Fibroblast of lung (primary cell): ENCODE results near the gene GABPB1. TPM values are rescaled to one million over a fixed set of nuclear protein-coding genes. Genes with fewer than 3 reads are reported as not detected.
"Not testable (repeated sequence)": the region's sequence is repeated elsewhere in the genome, so short reads cannot be mapped to it uniquely, and the experiment has no call there.

Experiments used
- DNase-seq, 2 donors: peaks; one replicate each; pipeline versions ENCODE4 v3.0.0 to v3.0.0-alpha.2; 2010; ENCODE audit warnings: low read depth in 2 of 2
- H2AFZ ChIP-seq: 2 replicates; pipeline ENCODE4 v1.5.1; 2012; ENCODE audit warnings: low read length, control low read depth, inconsistent platforms
- H3K27ac ChIP-seq: 2 replicates; pipeline ENCODE4 v1.5.1; 2011; ENCODE audit warnings: low read length, control low read depth; ENCODE audit not compliant: insufficient read depth
- H3K27me3 ChIP-seq: 2 replicates; pipeline ENCODE4 v1.5.1; 2011; ENCODE audit warnings: mild to moderate bottlenecking, low read length; ENCODE audit not compliant: control insufficient read depth, insufficient read depth
- H3K36me3 ChIP-seq: 2 replicates; pipeline ENCODE4 v1.5.1; 2011; ENCODE audit warnings: low read length; ENCODE audit not compliant: control insufficient read depth, insufficient read depth
- H3K4me1 ChIP-seq: 2 replicates; pipeline ENCODE4 v1.5.1; 2011; ENCODE audit warnings: low read length; ENCODE audit not compliant: control insufficient read depth, insufficient read depth; ENCODE audit errors: extremely low read depth
- H3K4me2 ChIP-seq: 2 replicates; pipeline ENCODE4 v1.5.1; 2011; ENCODE audit warnings: low read length, control low read depth; ENCODE audit not compliant: insufficient read depth; ENCODE audit errors: extremely low read depth
- H3K4me3 ChIP-seq, 4 experiments: fragments of 200-600 bp in 1 of 4; sonication (generic) in 1 of 4; replicated peaks in 1 of 4; 2 replicates each; pipeline ENCODE4 v1.5.1; 2011 to 2016; ENCODE audit warnings: low read length in 4 of 4, low read depth in 3 of 4, mild to moderate bottlenecking in 3 of 4, control low read depth in 2 of 4, inconsistent platforms in 1 of 4, mixed read lengths in 1 of 4; ENCODE audit not compliant: insufficient read depth in 1 of 4; ENCODE audit errors: control extremely low read depth in 1 of 4
- H3K79me2 ChIP-seq: 2 replicates; pipeline ENCODE4 v1.5.1; 2012; ENCODE audit warnings: mild to moderate bottlenecking, low read length, inconsistent platforms; ENCODE audit not compliant: control insufficient read depth, insufficient read depth
- H3K9ac ChIP-seq: 2 replicates; pipeline ENCODE4 v1.5.1; 2011; ENCODE audit warnings: mild to moderate bottlenecking, low read length, control low read depth; ENCODE audit not compliant: insufficient read depth
- H3K9me3 ChIP-seq: 2 replicates; pipeline ENCODE4 v1.5.1; 2012; ENCODE audit warnings: low read depth, low read length; ENCODE audit not compliant: control insufficient read depth, insufficient read depth
- H4K20me1 ChIP-seq: 2 replicates; pipeline ENCODE4 v1.5.1; 2011; ENCODE audit warnings: low read length; ENCODE audit not compliant: control insufficient read depth, insufficient read depth; ENCODE audit errors: extremely low read depth
- CTCF ChIP-seq, 2 donors: IDR thresholded peaks in 1 of 2; conservative IDR thresholded peaks in 1 of 2; 1 replicate in 1 of 2; 2 replicates in 1 of 2; pipeline ENCODE4 v1.5.1; 2011 to 2012; ENCODE audit warnings: low read length in 2 of 2, control low read depth in 1 of 2, inconsistent platforms in 1 of 2, low read depth in 1 of 2, mild to moderate bottlenecking in 1 of 2
- EZH2 ChIP-seq: IDR thresholded peaks from 2 replicates; pipeline ENCODE4 v1.5.1; 2012; ENCODE audit warnings: low read length, control low read depth, mild to moderate bottlenecking; ENCODE audit errors: missing control alignments
- polyA minus RNA-seq: library from RNA; depleted of rRNA, polyadenylated mRNA; stranded (reverse); fragments of >200 nt; gene quantifications from 2 replicates; pipeline ENCODE4 v1.2.3, GENCODE V29; 2011; ENCODE audit warnings: low replicate concordance
- polyA plus RNA-seq, 2 donors: library from polyadenylated mRNA; depleted of rRNA in 1 of 2; stranded (reverse) in 1 of 2; unstranded in 1 of 2; fragments of >200 nt; gene quantifications; 2 replicates each; pipeline ENCODE4 v1.2.1, GENCODE V29; 2011 to 2012; ENCODE audit warnings: missing spikeins in 1 of 2
- total RNA-seq: library from RNA; depleted of rRNA; stranded (reverse); fragments of >200 nt; gene quantifications from 2 replicates; pipeline ENCODE4 v1.2.1, GENCODE V29; 2014

Gene GABPB1
- total RNA-seq: 39.0 and 40.1 TPM in 2 replicates
- polyA plus RNA-seq: 25.3 and 25.4 TPM in 2 replicates
- polyA plus RNA-seq (2012): 15.0 and 17.9 TPM in 2 replicates
- polyA minus RNA-seq: 19.6 and 21.9 TPM in 2 replicates

GRCh38 chr15:50354838-50355618 is at the start of gene GABPB1:
TSS of gene GABPB1 (minus strand) at chr15:50355198. CDS start at chr15:50309798, 45,400 bp downstream.
- Histone ChIP-seq H3K27me3 (no peaks in the 10 kb centered on the region), H3K36me3 (peaks cover 4% of the 10 kb centered on the region), H3K27ac (peak within 1 kb of the TSS; percentile 85), H3K9me3 (no peaks in the 10 kb centered on the region), H4K20me1 (peaks cover 2% of the 10 kb centered on the region), H2AFZ (peak within 1 kb of the TSS; percentile 19), H3K4me2 (peak within 1 kb of the TSS; percentile 82), H3K9ac (peak within 1 kb of the TSS; percentile 83), H3K79me2 (peaks cover 70% of the 10 kb centered on the region), H3K4me3 (peak within 1 kb of the TSS; percentile 68 to 95 (median 78)), H3K4me1 (peaks cover 3% of the 10 kb centered on the region)
- peak; percentile 97 to 98 for DNase-seq
- TF ChIP-seq EZH2: no peak
- no peak for TF ChIP-seq CTCF (conservative IDR thresholded peaks at IDR 0.05 in 1 of 2, IDR thresholded peaks at IDR 0.05 in 1 of 2; ENCODE audit: low read depth in 1 of 2, low read length in 2 of 2)

- not testable (repeated sequence) for H2AFZ ChIP-seq, H3K9ac ChIP-seq, H3K27ac ChIP-seq
These were observed 36.6 kb upstream of the GABPB1 start for GRCh38 chr15:50391561-50391960.

GRCh38 chr15:50390554-50391264 is 35.7 kb upstream of the GABPB1 start:
- Histone ChIP-seq H3K27ac (no peak overlapping the region), H3K4me2 (no peak overlapping the region), H4K20me1 (no peaks in the 10 kb centered on the region), H3K79me2 (no peaks in the 10 kb centered on the region), H3K9me3 (no peaks in the 10 kb centered on the region), H3K36me3 (no peaks in the 10 kb centered on the region), H3K4me1 (no peaks in the 10 kb centered on the region), H3K9ac (no peak overlapping the region), H3K4me3 (no peak overlapping the region), H3K27me3 (no peaks in the 10 kb centered on the region), H2AFZ (no peak overlapping the region)
- no peak for TF ChIP-seq EZH2
- no peak for DNase-seq

More at GRCh38 chr15:50391561-50391960, 36.6 kb upstream of the GABPB1 start:
- H3K36me3 ChIP-seq, H3K27me3 ChIP-seq, H3K4me1 ChIP-seq, H4K20me1 ChIP-seq, H3K9me3 ChIP-seq, DNase-seq, H3K4me3 ChIP-seq, H3K4me2 ChIP-seq, H3K79me2 ChIP-seq: not testable (repeated sequence)

- not testable (repeated sequence) for H3K4me1 ChIP-seq, H3K9me3 ChIP-seq, H3K9ac ChIP-seq, H3K4me3 ChIP-seq, H4K20me1 ChIP-seq, H2AFZ ChIP-seq, H3K27me3 ChIP-seq, H3K79me2 ChIP-seq, H3K27ac ChIP-seq, H3K36me3 ChIP-seq, DNase-seq, H3K4me2 ChIP-seq
These were observed 27.4 kb upstream of the GABPB1 start for GRCh38 chr15:50382408-50382807.
